SH-SY5Y (cell line): ENCODE data around the gene DST.

Experiments used
- GATA2 ChIP-seq: IDR thresholded peaks from 2 replicates; pipeline ENCODE4 v1.6.1; 2011; ENCODE audit warnings: mild to moderate bottlenecking, low read depth, low read length
- GATA3 ChIP-seq: IDR thresholded peaks from 2 replicates; pipeline ENCODE4 v1.6.1; 2011; ENCODE audit warnings: low read depth, mild to moderate bottlenecking, low read length, moderate library complexity

DNA sequence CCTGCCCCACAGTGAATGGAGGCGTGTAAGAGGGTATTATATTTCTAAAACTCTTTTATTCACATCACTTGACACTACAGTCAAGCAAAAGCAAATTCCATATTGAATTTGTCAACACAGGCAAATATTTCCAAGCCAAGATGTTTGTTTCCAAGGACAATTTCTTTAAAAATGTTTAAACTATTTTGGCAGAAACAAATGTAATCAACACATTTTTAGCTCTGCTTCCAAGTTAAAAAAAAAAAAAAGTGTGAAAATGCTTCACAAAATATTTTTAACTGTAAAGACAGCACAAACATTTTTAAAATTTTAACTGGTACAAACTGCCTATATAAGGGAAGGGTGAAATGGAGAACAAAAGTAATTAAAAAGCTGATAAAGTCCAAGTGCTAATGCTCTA, 44.9 kb upstream of the DST start:
- TF ChIP-seq GATA3 (no peak), GATA2 (no peak)
